Trophoblast cell (in vitro differentiated cells and primary cell): ENCODE data around the gene HK2.
A peak's percentile ranks its signal among the peaks of the same experiment; 100 is the strongest.

Experiments
- DNase-seq, 2 donors: peaks; one replicate each; pipeline ENCODE4 v3.0.0-alpha.2; 2016
- H2AFZ ChIP-seq: 2 replicates; pipeline ENCODE4 v1.6.1; 2013; ENCODE audit warnings: low read length, moderate library complexity, mild to moderate bottlenecking; ENCODE audit not compliant: insufficient read depth, poor library complexity
- H2AK5ac ChIP-seq: 2 replicates; pipeline ENCODE4 v1.6.1; 2013; ENCODE audit warnings: mild to moderate bottlenecking, low read length
- H2BK120ac ChIP-seq: 2 replicates; pipeline ENCODE4 v1.6.1; 2013; ENCODE audit warnings: low read length, mild to moderate bottlenecking, moderate library complexity; ENCODE audit not compliant: insufficient read depth, poor library complexity
- H2BK12ac ChIP-seq: 2 replicates; pipeline ENCODE4 v1.6.1; 2013; ENCODE audit warnings: mild to moderate bottlenecking, low read length, moderate library complexity
- H2BK5ac ChIP-seq: 2 replicates; pipeline ENCODE4 v1.6.1; 2013; ENCODE audit warnings: low read length, low read depth, moderate library complexity, mild to moderate bottlenecking; ENCODE audit not compliant: poor library complexity
- H3K14ac ChIP-seq: 2 replicates; pipeline ENCODE4 v1.6.1; 2013; ENCODE audit warnings: mild to moderate bottlenecking, low read length
- H3K18ac ChIP-seq: 2 replicates; pipeline ENCODE4 v1.6.1; 2013; ENCODE audit warnings: mild to moderate bottlenecking, low read length
- H3K23ac ChIP-seq: 2 replicates; pipeline ENCODE4 v1.6.1; 2013; ENCODE audit warnings: low read length
- H3K27ac ChIP-seq: 2 replicates; pipeline ENCODE4 v1.5.1; 2013; ENCODE audit warnings: low read depth, mild to moderate bottlenecking, inconsistent platforms, low read length, moderate library complexity
- H3K27me3 ChIP-seq: 2 replicates; pipeline ENCODE4 v1.6.1; 2013; ENCODE audit warnings: inconsistent platforms, mild to moderate bottlenecking, low read length, moderate library complexity; ENCODE audit not compliant: insufficient read depth
- H3K36me3 ChIP-seq, 2 experiments: 1 replicate in 1 of 2; 2 replicates in 1 of 2; pipeline ENCODE4 v1.6.1; 2013; ENCODE audit warnings: low read length in 2 of 2, mild to moderate bottlenecking in 2 of 2, moderate library complexity in 1 of 2; ENCODE audit not compliant: insufficient read depth in 2 of 2, control insufficient read depth in 1 of 2
- H3K4ac ChIP-seq: 2 replicates; pipeline ENCODE4 v1.6.1; 2013; ENCODE audit warnings: low read depth, mild to moderate bottlenecking, low read length, moderate library complexity
- H3K4me1 ChIP-seq, 2 experiments: 1 replicate in 1 of 2; 2 replicates in 1 of 2; pipeline ENCODE4 v1.6.1; 2013; ENCODE audit warnings: low read length in 2 of 2, mild to moderate bottlenecking in 2 of 2, moderate library complexity in 1 of 2; ENCODE audit not compliant: insufficient read depth in 2 of 2, control insufficient read depth in 1 of 2
- H3K4me2 ChIP-seq: 2 replicates; pipeline ENCODE4 v1.6.1; 2013; ENCODE audit warnings: inconsistent platforms, mild to moderate bottlenecking, low read length, moderate library complexity
- H3K4me3 ChIP-seq: 2 replicates; pipeline ENCODE4 v1.5.1; 2013; ENCODE audit warnings: mild to moderate bottlenecking, low read depth, low read length, inconsistent platforms
- H3K79me1 ChIP-seq: one replicate; pipeline ENCODE4 v1.6.1; 2013; ENCODE audit warnings: low read length
- H3K79me2 ChIP-seq: 2 replicates; pipeline ENCODE4 v1.6.1; 2013; ENCODE audit warnings: low read length, mild to moderate bottlenecking; ENCODE audit not compliant: control insufficient read depth, insufficient read depth, poor library complexity
- H3K9ac ChIP-seq: 2 replicates; pipeline ENCODE4 v1.6.1; 2013; ENCODE audit warnings: mild to moderate bottlenecking, low read length
- H3K9me3 ChIP-seq: 2 replicates; pipeline ENCODE4 v1.6.1; 2013; ENCODE audit warnings: low read depth, mild to moderate bottlenecking, control low read depth, inconsistent platforms, low read length; ENCODE audit not compliant: insufficient read depth
- H4K12ac ChIP-seq: 2 replicates; pipeline ENCODE4 v1.6.1; 2013; ENCODE audit warnings: low read depth, mild to moderate bottlenecking, low read length, moderate library complexity
- H4K8ac ChIP-seq: 2 replicates; pipeline ENCODE4 v1.6.1; 2013; ENCODE audit warnings: low read depth, mild to moderate bottlenecking, low read length, moderate library complexity
- H4K91ac ChIP-seq: one replicate; pipeline ENCODE4 v1.6.1; 2013; ENCODE audit warnings: low read depth, mild to moderate bottlenecking, low read length, moderate library complexity
- WGBS: extraction: QIAGEN DNeasy Blood & Tissue Kit; methylation state at CpG from one replicate; pipeline ENCODE4 v1.1.7; 2013; ENCODE audit warnings: missing lambda C conversion rate; ENCODE audit not compliant: insufficient read length, insufficient coverage; ENCODE audit errors: extremely low coverage; 5-methylcytosine and 5-hydroxymethylcytosine counted together

The HK2 gene

DNA sequence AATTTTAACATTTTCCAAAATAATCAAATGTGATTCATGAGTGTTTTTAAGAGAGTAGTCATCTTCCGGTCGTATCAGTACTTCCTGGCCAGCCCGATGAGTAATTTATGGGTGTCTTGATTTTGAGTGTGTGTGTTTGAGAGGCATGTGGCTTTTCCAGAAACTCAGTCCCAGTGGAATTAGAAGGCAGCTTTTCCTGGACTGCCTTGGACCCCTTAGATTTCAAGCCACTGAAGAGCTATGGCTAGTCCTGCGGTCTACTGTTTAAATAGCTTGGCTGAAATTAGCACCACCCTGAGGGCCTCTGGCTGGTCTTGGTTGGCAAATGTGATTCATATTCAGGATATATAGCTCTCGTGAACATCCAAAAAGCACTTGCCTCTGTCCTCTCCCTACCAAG lies 59.4 kb downstream of the HK2 start:
- no peak overlapping the region for H2BK12ac ChIP-seq
- H3K14ac ChIP-seq, result no peak overlapping the region
- H3K4me1 ChIP-seq, result peaks cover 0 to 2% of the 10 kb centered on the region in 2 experiments
- H3K4me2 ChIP-seq, result no peak overlapping the region
- no peaks in the 10 kb centered on the region for H3K79me1 ChIP-seq
- no peak overlapping the region for H4K12ac ChIP-seq
- H3K27ac ChIP-seq, result no peak overlapping the region
- no peak for DNase-seq
- H2BK120ac ChIP-seq, result no peak overlapping the region
- no CpG with 5 or more reads among the region's 5 CpGs for WGBS
- H2AK5ac ChIP-seq, result no peak overlapping the region
- H2BK5ac ChIP-seq, result no peak overlapping the region
- H3K9ac ChIP-seq, result no peak overlapping the region
- H2AFZ ChIP-seq, result no peak overlapping the region
- no peaks in the 10 kb centered on the region for H3K27me3 ChIP-seq
- no peak overlapping the region for H4K8ac ChIP-seq
- H3K79me2 ChIP-seq, result no peaks in the 10 kb centered on the region
- H3K9me3 ChIP-seq, result peaks cover 3% of the 10 kb centered on the region
- no peak overlapping the region for H3K18ac ChIP-seq
- no peak overlapping the region for H3K23ac ChIP-seq
- H3K4ac ChIP-seq, result no peak overlapping the region
- H4K91ac ChIP-seq, result no peak overlapping the region
- H3K36me3 ChIP-seq, result peaks cover 8 to 9% of the 10 kb centered on the region in 2 experiments
- H3K4me3 ChIP-seq, result no peak overlapping the region

- no peak overlapping the region for H3K4me3 ChIP-seq
- peak overlapping the region; percentile 36 for H4K8ac ChIP-seq
- H2BK5ac ChIP-seq, result no peak overlapping the region
- H2BK120ac ChIP-seq, result no peak overlapping the region
- no peak overlapping the region for H3K27ac ChIP-seq
- no peak overlapping the region for H2BK12ac ChIP-seq
- no peak overlapping the region for H4K91ac ChIP-seq
- H3K9ac ChIP-seq, result no peak overlapping the region
- H3K18ac ChIP-seq, result no peak overlapping the region
- no peak overlapping the region for H3K4ac ChIP-seq
- no peaks in the 10 kb centered on the region for H3K79me1 ChIP-seq
- peak in 1 of 2 donors; percentile 37 for DNase-seq
- no peak overlapping the region for H3K14ac ChIP-seq
- no CpG with 5 or more reads among the region's 6 CpGs for WGBS
- no peaks in the 10 kb centered on the region for H3K79me2 ChIP-seq
- peaks cover 0 to 2% of the 10 kb centered on the region in 2 experiments for H3K4me1 ChIP-seq
- peaks cover 3% of the 10 kb centered on the region for H3K9me3 ChIP-seq
- no peaks in the 10 kb centered on the region for H3K27me3 ChIP-seq
- no peak overlapping the region for H2AK5ac ChIP-seq
- no peak overlapping the region for H2AFZ ChIP-seq
- no peak overlapping the region for H4K12ac ChIP-seq
- H3K4me2 ChIP-seq, result no peak overlapping the region
- H3K36me3 ChIP-seq, result peaks cover 4% of the 10 kb centered on the region in 2 experiments
- H3K23ac ChIP-seq, result no peak overlapping the region
Measured at GRCh38 chr2:74894272-74894981, 60.5 kb downstream of the HK2 start.

DNA sequence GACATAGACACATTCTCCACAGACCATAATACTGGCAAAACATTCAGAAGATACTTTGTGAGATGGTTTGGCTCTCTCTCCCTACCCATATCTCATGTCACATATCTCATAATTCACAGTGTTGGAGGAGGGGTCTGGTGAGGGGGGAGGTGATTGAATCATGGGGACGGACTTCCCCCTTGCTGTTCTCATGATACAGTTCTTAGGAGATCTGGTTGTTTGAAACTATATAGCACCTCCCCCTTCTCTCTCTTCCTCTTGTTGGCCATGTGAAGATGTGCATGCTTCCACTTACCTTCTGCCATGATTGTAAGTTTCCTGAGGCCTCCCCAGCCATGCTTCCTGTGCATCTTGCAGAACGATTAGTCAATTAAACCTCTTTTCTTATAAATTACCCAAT lies 61.1 kb downstream of the HK2 start:
- H2AK5ac ChIP-seq, result no peak overlapping the region
- no peak overlapping the region for H2BK120ac ChIP-seq
- no peak overlapping the region for H2BK5ac ChIP-seq
- no peak overlapping the region for H3K27ac ChIP-seq
- H2AFZ ChIP-seq, result no peak overlapping the region
- H3K4me3 ChIP-seq, result no peak overlapping the region
- no peaks in the 10 kb centered on the region for H3K79me1 ChIP-seq
- no peak overlapping the region for H4K8ac ChIP-seq
- H4K91ac ChIP-seq, result no peak overlapping the region
- no peak overlapping the region for H3K4ac ChIP-seq
- H3K4me1 ChIP-seq, result peaks cover 0 to 2% of the 10 kb centered on the region in 2 experiments
- no peaks in the 10 kb centered on the region for H3K27me3 ChIP-seq
- no peak overlapping the region for H3K14ac ChIP-seq
- H3K9ac ChIP-seq, result no peak overlapping the region
- no peaks in the 10 kb centered on the region for H3K79me2 ChIP-seq
- peaks cover 3% of the 10 kb centered on the region for H3K9me3 ChIP-seq
- no peak overlapping the region for H3K4me2 ChIP-seq
- WGBS, result no CpG with 5 or more reads among the region's 2 CpGs
- peaks cover 4% of the 10 kb centered on the region in 2 experiments for H3K36me3 ChIP-seq
- H4K12ac ChIP-seq, result no peak overlapping the region
- H2BK12ac ChIP-seq, result no peak overlapping the region
- DNase-seq, result no peak
- no peak overlapping the region for H3K23ac ChIP-seq
- H3K18ac ChIP-seq, result no peak overlapping the region

- Histone ChIP-seq H4K8ac (no peak overlapping the region), H2AK5ac (no peak overlapping the region), H3K9ac (no peak overlapping the region), H3K27me3 (no peaks in the 10 kb centered on the region), H2BK120ac (no peak overlapping the region), H3K4me2 (no peak overlapping the region), H3K14ac (no peak overlapping the region), H4K91ac (no peak overlapping the region), H2AFZ (no peak overlapping the region), H3K4me3 (no peak overlapping the region), H3K79me2 (no peaks in the 10 kb centered on the region), H2BK5ac (no peak overlapping the region), H4K12ac (no peak overlapping the region), H3K4ac (no peak overlapping the region), H3K9me3 (peaks cover 3% of the 10 kb centered on the region), H3K23ac (no peak overlapping the region), H2BK12ac (no peak overlapping the region), H3K79me1 (no peaks in the 10 kb centered on the region), H3K18ac (no peak overlapping the region), H3K27ac (no peak overlapping the region), H3K36me3 (peaks cover 0 to 2% of the 10 kb centered on the region in 2 experiments), H3K4me1 (peaks cover 0 to 4% of the 10 kb centered on the region in 2 experiments)
- no peak for DNase-seq
Measured at GRCh38 chr2:74896232-74896631, 62.3 kb downstream of the HK2 start.
